ENCODE measurements around the gene TPBGL. TPM values are rescaled to one million over a fixed set of nuclear protein-coding genes. Genes with fewer than 3 reads are reported as not detected.

Gene TPBGL
- total and polyA plus RNA-seq, 2 of the 4 experiments (the other 2 are of a cell fraction) = not detected

DNA sequence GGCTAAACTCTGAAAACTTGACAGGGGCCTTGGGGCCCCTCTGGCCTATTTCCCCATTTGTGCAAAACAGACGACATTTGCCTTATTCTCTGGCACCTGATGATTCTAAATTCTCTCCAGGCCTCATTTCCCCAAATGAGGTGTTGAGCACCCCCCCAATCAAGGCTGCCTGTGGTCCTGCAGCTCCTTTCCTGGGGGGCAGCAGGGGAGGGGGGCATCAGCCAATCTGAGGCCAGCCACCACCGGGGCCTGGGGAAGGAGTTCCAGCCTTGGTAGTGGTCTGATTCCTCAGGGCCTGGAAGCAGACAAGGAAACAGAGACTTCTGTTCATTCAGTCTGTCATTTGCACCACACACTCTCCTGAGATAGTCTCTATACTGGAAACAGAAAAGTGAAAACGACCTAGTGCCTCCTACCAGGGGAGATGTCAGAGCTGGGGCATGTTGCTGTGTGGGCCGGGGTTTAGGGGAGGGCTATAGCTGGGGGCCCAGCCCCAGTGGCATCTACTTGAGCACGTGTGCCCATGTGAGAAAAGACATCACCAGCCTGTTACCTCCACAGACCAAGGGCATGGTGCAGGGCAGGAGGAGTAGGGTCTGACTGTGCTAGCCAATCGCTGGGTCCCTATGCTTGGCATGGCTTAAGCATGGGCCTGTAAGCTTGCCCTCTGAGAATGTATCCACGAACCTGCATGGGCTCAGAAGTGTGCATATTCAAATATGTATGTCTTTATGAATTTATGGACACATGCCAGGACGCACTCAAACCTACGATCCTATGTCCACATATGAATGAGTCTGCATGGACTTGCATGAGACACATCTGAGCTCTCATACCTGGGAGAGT lies 1.8 kb upstream of the TPBGL start:
- ATAC-seq (ENCODE audit: low read depth) = no peak
- no peak overlapping the region for H2BK15ac ChIP-seq (ENCODE audit: low read depth, low read length)
- WGBS, 2 experiments (ENCODE audit: extremely low coverage in 2 of 2, insufficient read length in 1 of 2) = 80% methylated on average over 1 of the region's 9 CpGs; no CpG with 5 or more reads in 1 of the 2 experiments
- H3K9ac ChIP-seq (ENCODE audit: low read depth, low read length) = no peak overlapping the region
- BruUV-seq (replicated peaks) = no TSS peak
- no peaks in the 10 kb centered on the region for H3K9me3 ChIP-seq (ENCODE audit: control insufficient read depth, insufficient read depth, low read length)
- H3K4ac ChIP-seq (ENCODE audit: low read depth, low read length) = no peak overlapping the region
- H4K20me1 ChIP-seq (ENCODE audit: insufficient read depth, low read length) = no peaks in the 10 kb centered on the region; the same call in 1 of the 2 replicates
- no peak overlapping the region for H3K18ac ChIP-seq (ENCODE audit: low read depth, low read length)
- no peak overlapping the region for H4K5ac ChIP-seq (ENCODE audit: low read depth, low read length)
- no peak overlapping the region for H2BK5ac ChIP-seq (ENCODE audit: low read depth, low read length, poor library complexity, severe bottlenecking)
- dilution Hi-C loops (cut with HindIII; ENCODE audit: low sequenced_read_pairs, unreplicated experiment) = no loop called here
- H3K9me1 ChIP-seq (ENCODE audit: insufficient read depth, low read length) = no peaks in the 10 kb centered on the region
- no peak overlapping the region for H2AFZ ChIP-seq (replicated peaks; ENCODE audit: low read length, poor library complexity)
- in situ Hi-C loops (cut with MboI; ENCODE audit: low sequenced_read_pairs) = no loop called here
- ChIA-PET CTCF (interaction anchor here (1.3 kb wide), 1 partner anchor 98 kb away, joined by 3 read pairs; no protein-coding TSS in a partner anchor), POLR2A (ENCODE audit: unreplicated experiment) (no interaction called here)
- H3K56ac ChIP-seq (ENCODE audit: extremely low read depth, insufficient read depth, low read length) = no peak overlapping the region
- H4K91ac ChIP-seq (ENCODE audit: insufficient read depth, low read depth, low read length) = no peak overlapping the region
- no peak overlapping the region for H2AK9ac ChIP-seq (replicated peaks; ENCODE audit: low read depth, low read length, poor library complexity)
- no peak overlapping the region for H3K27ac ChIP-seq (ENCODE audit: insufficient read depth, low read length)
- no peak overlapping the region for H3K14ac ChIP-seq (replicated peaks; ENCODE audit: low read depth, low read length)
- no peak overlapping the region for H2AK5ac ChIP-seq (ENCODE audit: low read depth, low read length)
- no peak overlapping the region for H4K8ac ChIP-seq (ENCODE audit: low read depth in 2 of 2, low read length in 2 of 2)
- no peak overlapping the region for H3K4me3 ChIP-seq (ENCODE audit: insufficient read depth, low read depth, low read length)
- H3K36me3 ChIP-seq (ENCODE audit: control insufficient read depth, insufficient read depth, low read length) = no peaks in the 10 kb centered on the region
- H3K4me1 ChIP-seq (ENCODE audit: control insufficient read depth, insufficient read depth, low read length) = no peaks in the 10 kb centered on the region
- H3K79me1 ChIP-seq (ENCODE audit: low read depth in 1 of 2, low read length in 2 of 2) = no peaks in the 10 kb centered on the region
- intact Hi-C loops (cut with micrococcal nuclease) = no loop called here
- H2BK120ac ChIP-seq (ENCODE audit: low read depth, low read length) = no peak overlapping the region
- H3K4me2 ChIP-seq (ENCODE audit: low read depth, low read length) = no peak overlapping the region
- H3K27me3 ChIP-seq (ENCODE audit: control insufficient read depth, insufficient read depth, low read length) = peaks cover 67% of the 10 kb centered on the region
- no peak overlapping the region for H3K23ac ChIP-seq (ENCODE audit: low read depth, low read length)
- no peak for DNase-seq
- no peak overlapping the region for H2BK20ac ChIP-seq (ENCODE audit: low read depth, low read length)
- TF ChIP-seq MXI1 (IDR thresholded peaks at IDR 0.05; ENCODE audit: borderline replicate concordance, low read depth, low read length) = no peak
- TF ChIP-seq RAD21 (IDR thresholded peaks at IDR 0.05; ENCODE audit: low read length) = no peak
- no peak for TF ChIP-seq FOS (IDR thresholded peaks at IDR 0.05; ENCODE audit: low read depth, low read length)
- no peak for TF ChIP-seq MAZ (IDR thresholded peaks at IDR 0.05; ENCODE audit: borderline replicate concordance, low read depth, low read length)
- TF ChIP-seq SMC3 (IDR thresholded peaks at IDR 0.05; ENCODE audit: low read depth, low read length) = no peak
- TF ChIP-seq, protein P1, sequence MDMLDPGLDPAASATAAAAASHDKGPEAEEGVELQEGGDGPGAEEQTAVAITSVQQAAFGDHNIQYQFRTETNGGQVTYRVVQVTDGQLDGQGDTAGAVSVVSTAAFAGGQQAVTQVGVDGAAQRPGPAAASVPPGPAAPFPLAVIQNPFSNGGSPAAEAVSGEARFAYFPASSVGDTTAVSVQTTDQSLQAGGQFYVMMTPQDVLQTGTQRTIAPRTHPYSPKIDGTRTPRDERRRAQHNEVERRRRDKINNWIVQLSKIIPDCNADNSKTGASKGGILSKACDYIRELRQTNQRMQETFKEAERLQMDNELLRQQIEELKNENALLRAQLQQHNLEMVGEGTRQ (IDR thresholded peaks at IDR 0.05; ENCODE audit: low read depth, low read length) = no peak
- TF ChIP-seq POLR2A (IDR thresholded peaks at IDR 0.05; ENCODE audit: low read depth, low read length) = no peak
- no peak for TF ChIP-seq CHD1 (IDR thresholded peaks at IDR 0.05; ENCODE audit: low read depth, low read length)
- TF ChIP-seq MAFK (IDR thresholded peaks at IDR 0.05; ENCODE audit: low read depth, low read length) = no peak
- TF ChIP-seq RFX5 (IDR thresholded peaks at IDR 0.05; ENCODE audit: low read depth, low read length) = no peak
- no peak for TF ChIP-seq NFE2L2 (IDR thresholded peaks at IDR 0.05; ENCODE audit: low read depth, low read length)
- TF ChIP-seq, protein P2, sequence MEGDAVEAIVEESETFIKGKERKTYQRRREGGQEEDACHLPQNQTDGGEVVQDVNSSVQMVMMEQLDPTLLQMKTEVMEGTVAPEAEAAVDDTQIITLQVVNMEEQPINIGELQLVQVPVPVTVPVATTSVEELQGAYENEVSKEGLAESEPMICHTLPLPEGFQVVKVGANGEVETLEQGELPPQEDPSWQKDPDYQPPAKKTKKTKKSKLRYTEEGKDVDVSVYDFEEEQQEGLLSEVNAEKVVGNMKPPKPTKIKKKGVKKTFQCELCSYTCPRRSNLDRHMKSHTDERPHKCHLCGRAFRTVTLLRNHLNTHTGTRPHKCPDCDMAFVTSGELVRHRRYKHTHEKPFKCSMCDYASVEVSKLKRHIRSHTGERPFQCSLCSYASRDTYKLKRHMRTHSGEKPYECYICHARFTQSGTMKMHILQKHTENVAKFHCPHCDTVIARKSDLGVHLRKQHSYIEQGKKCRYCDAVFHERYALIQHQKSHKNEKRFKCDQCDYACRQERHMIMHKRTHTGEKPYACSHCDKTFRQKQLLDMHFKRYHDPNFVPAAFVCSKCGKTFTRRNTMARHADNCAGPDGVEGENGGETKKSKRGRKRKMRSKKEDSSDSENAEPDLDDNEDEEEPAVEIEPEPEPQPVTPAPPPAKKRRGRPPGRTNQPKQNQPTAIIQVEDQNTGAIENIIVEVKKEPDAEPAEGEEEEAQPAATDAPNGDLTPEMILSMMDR (conservative IDR thresholded peaks at IDR 0.05; ENCODE audit: low read depth, low read length) = no peak
- no peak for TF ChIP-seq CEBPB (IDR thresholded peaks at IDR 0.05; ENCODE audit: low read depth, low read length)
- TF ChIP-seq BHLHE40 (IDR thresholded peaks at IDR 0.05; ENCODE audit: low read depth, low read length) = no peak
- TF ChIP-seq, protein P3, sequence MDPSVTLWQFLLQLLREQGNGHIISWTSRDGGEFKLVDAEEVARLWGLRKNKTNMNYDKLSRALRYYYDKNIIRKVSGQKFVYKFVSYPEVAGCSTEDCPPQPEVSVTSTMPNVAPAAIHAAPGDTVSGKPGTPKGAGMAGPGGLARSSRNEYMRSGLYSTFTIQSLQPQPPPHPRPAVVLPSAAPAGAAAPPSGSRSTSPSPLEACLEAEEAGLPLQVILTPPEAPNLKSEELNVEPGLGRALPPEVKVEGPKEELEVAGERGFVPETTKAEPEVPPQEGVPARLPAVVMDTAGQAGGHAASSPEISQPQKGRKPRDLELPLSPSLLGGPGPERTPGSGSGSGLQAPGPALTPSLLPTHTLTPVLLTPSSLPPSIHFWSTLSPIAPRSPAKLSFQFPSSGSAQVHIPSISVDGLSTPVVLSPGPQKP (IDR thresholded peaks at IDR 0.05; ENCODE audit: borderline replicate concordance, low read depth, low read length) = no peak

Measured in IMR-90 (cell line).